MM.1S (cell line): ENCODE measurements around the gene PSPN.

Experiments used
- DNase-seq: peaks from one replicate; pipeline ENCODE4 v3.0.0-alpha.2; 2015
- H2AFZ ChIP-seq: fragments of 300-600 bp; sonication (generic); 2 replicates; pipeline ENCODE4 v1.6.0; 2016; ENCODE audit warnings: antibody characterized with exemption, low read length
- H3F3A ChIP-seq: fragments of 300-600 bp; sonication (generic); 2 replicates; pipeline ENCODE4 v1.6.1; 2016; ENCODE audit warnings: mild to moderate bottlenecking, antibody characterized with exemption, low read length, moderate library complexity, mixed read lengths; ENCODE audit not compliant: insufficient read depth
- H3K27ac ChIP-seq: fragments of 300-600 bp; sonication (generic); 2 replicates; pipeline ENCODE4 v1.5.1; 2016; ENCODE audit warnings: mild to moderate bottlenecking, low read length
- H3K27me3 ChIP-seq: fragments of 300-600 bp; sonication (generic); replicated peaks from 2 replicates; pipeline ENCODE4 v1.6.0; 2016; ENCODE audit warnings: low read length; ENCODE audit not compliant: insufficient read depth
- H3K36me3 ChIP-seq: fragments of 300-600 bp; sonication (generic); replicated peaks from 2 replicates; pipeline ENCODE4 v1.6.1; 2016; ENCODE audit warnings: mild to moderate bottlenecking, low read length, mixed read lengths; ENCODE audit not compliant: insufficient read depth
- H3K4me1 ChIP-seq: fragments of 300-600 bp; sonication (generic); 2 replicates; pipeline ENCODE4 v1.6.1; 2016; ENCODE audit warnings: low read length, mixed read lengths
- H3K4me2 ChIP-seq: fragments of 300-600 bp; sonication (generic); 2 replicates; pipeline ENCODE4 v1.6.0; 2016; ENCODE audit warnings: low read depth, low read length
- H3K4me3 ChIP-seq: fragments of 300-600 bp; sonication (generic); 2 replicates; pipeline ENCODE4 v1.5.1; 2016; ENCODE audit warnings: low read length, mixed read lengths
- H3K79me2 ChIP-seq: fragments of 300-600 bp; sonication (generic); 2 replicates; pipeline ENCODE4 v1.6.1; 2016; ENCODE audit warnings: mixed run types, low read length, mixed read lengths
- H3K9ac ChIP-seq: fragments of 300-600 bp; sonication (generic); 2 replicates; pipeline ENCODE4 v1.6.1; 2016; ENCODE audit warnings: low read length, mixed read lengths
- H3K9me2 ChIP-seq: fragments of 300-600 bp; sonication (generic); replicated peaks from 2 replicates; pipeline ENCODE4 v1.6.1; 2016; ENCODE audit warnings: mild to moderate bottlenecking, low read length, mixed read lengths; ENCODE audit not compliant: insufficient read depth
- H3K9me3 ChIP-seq: fragments of 300-600 bp; sonication (generic); replicated peaks from 2 replicates; pipeline ENCODE4 v1.6.1; 2016; ENCODE audit warnings: mild to moderate bottlenecking, low read length, mixed read lengths; ENCODE audit not compliant: insufficient read depth
- H4K20me1 ChIP-seq: fragments of 300-600 bp; sonication (generic); 2 replicates; pipeline ENCODE4 v1.6.1; 2016; ENCODE audit warnings: mild to moderate bottlenecking, low read length, moderate library complexity, mixed read lengths; ENCODE audit not compliant: insufficient read depth
- CTCF ChIP-seq: fragments of 300-600 bp; sonication (generic); IDR thresholded peaks from 2 replicates; pipeline ENCODE4 v1.5.1; 2016; ENCODE audit warnings: antibody characterized with exemption, low read length, mixed read lengths
- EZH2 ChIP-seq: fragments of 300-600 bp; sonication (generic); optimal IDR thresholded peaks from 2 replicates; pipeline ENCODE3; 2017; ENCODE audit warnings: low read depth, mild to moderate bottlenecking, antibody characterized with exemption, low read length, mixed read lengths
- EZH2phosphoT487 ChIP-seq: fragments of 300-600 bp; sonication (generic); IDR thresholded peaks from 2 replicates; pipeline ENCODE4 v1.6.1; 2018; ENCODE audit warnings: antibody characterized with exemption, low read length

The PSPN gene

GRCh38 chr19:6326815-6327214 lies 48.9 kb downstream of the PSPN start:
- no peak overlapping the region for H3K27ac ChIP-seq
- no peaks in the 10 kb centered on the region for H3K4me1 ChIP-seq
- H3K9me3 ChIP-seq, result no peaks in the 10 kb centered on the region
- no peak overlapping the region for H3K4me2 ChIP-seq
- no peaks in the 10 kb centered on the region for H3F3A ChIP-seq
- no peak overlapping the region for H3K4me3 ChIP-seq
- no peak for TF ChIP-seq CTCF
- no peak for TF ChIP-seq EZH2
- TF ChIP-seq EZH2phosphoT487, result no peak
- peaks cover 75% of the 10 kb centered on the region for H3K27me3 ChIP-seq
- H4K20me1 ChIP-seq, result no peaks in the 10 kb centered on the region
- DNase-seq, result no peak
- H3K79me2 ChIP-seq, result no peaks in the 10 kb centered on the region
- no peaks in the 10 kb centered on the region for H3K9me2 ChIP-seq
- no peak overlapping the region for H2AFZ ChIP-seq
- no peaks in the 10 kb centered on the region for H3K36me3 ChIP-seq
- no peak overlapping the region for H3K9ac ChIP-seq

GRCh38 chr19:6325614-6326013 lies 50.1 kb downstream of the PSPN start:
- H3K9me3 ChIP-seq, result no peaks in the 10 kb centered on the region
- TF ChIP-seq CTCF (no peak), EZH2phosphoT487 (no peak), EZH2 (no peak)
- H3K27ac ChIP-seq, result no peak overlapping the region
- no peaks in the 10 kb centered on the region for H3K4me1 ChIP-seq
- H3K4me3 ChIP-seq, result no peak overlapping the region
- no peaks in the 10 kb centered on the region for H3K9me2 ChIP-seq
- H3K27me3 ChIP-seq, result peaks cover 75% of the 10 kb centered on the region
- H2AFZ ChIP-seq, result no peak overlapping the region
- no peak overlapping the region for H3K4me2 ChIP-seq
- no peaks in the 10 kb centered on the region for H3K36me3 ChIP-seq
- no peaks in the 10 kb centered on the region for H4K20me1 ChIP-seq
- no peaks in the 10 kb centered on the region for H3F3A ChIP-seq
- H3K9ac ChIP-seq, result no peak overlapping the region
- no peaks in the 10 kb centered on the region for H3K79me2 ChIP-seq
- DNase-seq, result no peak
